Right lobe of liver (tissue), 4 donors: ENCODE data around the gene ITGB8.

Experiments
- POLR2A ChIP-seq: fragments of 450-650 bp; IDR thresholded peaks from one replicate; pipeline ENCODE4 v1.6.1; 2017; ENCODE audit warnings: antibody characterized with exemption, mild to moderate bottlenecking
- TF ChIP-seq, protein P1 (sequence below), 4 donors: fragments of 200-600 bp in 3 of 4; fragments of 450-650 bp in 1 of 4; IDR thresholded peaks; one replicate each; pipeline versions ENCODE4 v1.5.1 to v1.8.0; 2016 to 2022; ENCODE audit warnings: antibody characterized with exemption in 4 of 4, mild to moderate bottlenecking in 2 of 4
- donor health status: DM: no; HTN: no; CAD: no.
- donor health status: DM: no; HTN: no; CAD: no.
- donor health status: DM: no; HTN: yes; CAD: no.

GRCh38 chr7:20301311-20301939 is 29.3 kb upstream of the ITGB8 start:
- TF ChIP-seq, protein P1, sequence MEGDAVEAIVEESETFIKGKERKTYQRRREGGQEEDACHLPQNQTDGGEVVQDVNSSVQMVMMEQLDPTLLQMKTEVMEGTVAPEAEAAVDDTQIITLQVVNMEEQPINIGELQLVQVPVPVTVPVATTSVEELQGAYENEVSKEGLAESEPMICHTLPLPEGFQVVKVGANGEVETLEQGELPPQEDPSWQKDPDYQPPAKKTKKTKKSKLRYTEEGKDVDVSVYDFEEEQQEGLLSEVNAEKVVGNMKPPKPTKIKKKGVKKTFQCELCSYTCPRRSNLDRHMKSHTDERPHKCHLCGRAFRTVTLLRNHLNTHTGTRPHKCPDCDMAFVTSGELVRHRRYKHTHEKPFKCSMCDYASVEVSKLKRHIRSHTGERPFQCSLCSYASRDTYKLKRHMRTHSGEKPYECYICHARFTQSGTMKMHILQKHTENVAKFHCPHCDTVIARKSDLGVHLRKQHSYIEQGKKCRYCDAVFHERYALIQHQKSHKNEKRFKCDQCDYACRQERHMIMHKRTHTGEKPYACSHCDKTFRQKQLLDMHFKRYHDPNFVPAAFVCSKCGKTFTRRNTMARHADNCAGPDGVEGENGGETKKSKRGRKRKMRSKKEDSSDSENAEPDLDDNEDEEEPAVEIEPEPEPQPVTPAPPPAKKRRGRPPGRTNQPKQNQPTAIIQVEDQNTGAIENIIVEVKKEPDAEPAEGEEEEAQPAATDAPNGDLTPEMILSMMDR (IDR thresholded peaks at IDR 0.05), result no peak
- TF ChIP-seq POLR2A, result no peak
